ENCODE results near the gene FIBP. TPM values are rescaled to one million over a fixed set of nuclear protein-coding genes. Genes with fewer than 3 reads are reported as not detected.

Gene FIBP
- total and polyA plus RNA-seq, 9 donors = 47.1 to 63.8 (median 59.2) TPM

GRCh38 chr11:65900125-65900898, 12.0 kb upstream of the FIBP start, which contains the start of gene FOSL1:
FOSL1 (minus strand) TSS chr11:65900388; CDS start chr11:65900339, 49 bp downstream.
- Histone ChIP-seq H3K36me3 (ENCODE audit: control insufficient read depth, insufficient read depth, low read length) (no peaks in the 10 kb centered on the region), H3K27me3 (ENCODE audit: control insufficient read depth, insufficient read depth, low read length) (peaks cover 76% of the 10 kb centered on the region), H3K4me1 (ENCODE audit: control insufficient read depth, insufficient read depth, low read length) (peaks cover 14% of the 10 kb centered on the region), H3K9me3 (replicated peaks; ENCODE audit: control insufficient read depth, low read depth, low read length) (no peaks in the 10 kb centered on the region), H3K4me3 (ENCODE audit: low read length) (peak within 1 kb of the TSS; percentile 25), H3K27ac (ENCODE audit: low read length) (no peak within 1 kb of the TSS)
- peak; percentile 69 for DNase-seq
- WGBS (ENCODE audit: insufficient coverage) = under 1% methylated on average over 72 of the region's 80 CpGs

GRCh38 chr11:65899356-65900124, 11.3 kb upstream of the FIBP start:
- no peaks in the 10 kb centered on the region for H3K9me3 ChIP-seq (replicated peaks; ENCODE audit: control insufficient read depth, low read depth, low read length)
- peaks cover 70% of the 10 kb centered on the region for H3K27me3 ChIP-seq (ENCODE audit: control insufficient read depth, insufficient read depth, low read length)
- no peak overlapping the region for H3K4me3 ChIP-seq (ENCODE audit: low read length)
- H3K27ac ChIP-seq (ENCODE audit: low read length) = no peak overlapping the region
- no peak for DNase-seq
- 1% methylated on average over 60 of the region's 78 CpGs for WGBS (ENCODE audit: insufficient coverage)
- H3K4me1 ChIP-seq (ENCODE audit: control insufficient read depth, insufficient read depth, low read length) = peaks cover 14% of the 10 kb centered on the region
- H3K36me3 ChIP-seq (ENCODE audit: control insufficient read depth, insufficient read depth, low read length) = no peaks in the 10 kb centered on the region

GRCh38 chr11:65898656-65899355, 10.5 kb upstream of the FIBP start:
- H3K36me3 ChIP-seq (ENCODE audit: control insufficient read depth, insufficient read depth, low read length) = no peaks in the 10 kb centered on the region
- H3K27me3 ChIP-seq (ENCODE audit: control insufficient read depth, insufficient read depth, low read length) = peaks cover 69% of the 10 kb centered on the region
- no peak overlapping the region for H3K4me3 ChIP-seq (ENCODE audit: low read length)
- WGBS (ENCODE audit: insufficient coverage) = 15% methylated on average over 24 of the region's 28 CpGs
- H3K4me1 ChIP-seq (ENCODE audit: control insufficient read depth, insufficient read depth, low read length) = peaks cover 16% of the 10 kb centered on the region
- no peak overlapping the region for H3K27ac ChIP-seq (ENCODE audit: low read length)
- DNase-seq = no peak
- H3K9me3 ChIP-seq (replicated peaks; ENCODE audit: control insufficient read depth, low read depth, low read length) = no peaks in the 10 kb centered on the region

GRCh38 chr11:65897020-65897471, 8.8 kb upstream of the FIBP start:
- Histone ChIP-seq H3K4me3 (ENCODE audit: low read length) (no peak overlapping the region), H3K4me1 (ENCODE audit: control insufficient read depth, insufficient read depth, low read length) (peaks cover 33% of the 10 kb centered on the region), H3K27ac (ENCODE audit: low read length) (no peak overlapping the region), H3K9me3 (replicated peaks; ENCODE audit: control insufficient read depth, low read depth, low read length) (no peaks in the 10 kb centered on the region), H3K27me3 (ENCODE audit: control insufficient read depth, insufficient read depth, low read length) (peaks cover 55% of the 10 kb centered on the region), H3K36me3 (ENCODE audit: control insufficient read depth, insufficient read depth, low read length) (no peaks in the 10 kb centered on the region)
- 83% methylated on average over 2 of the region's 4 CpGs for WGBS (ENCODE audit: insufficient coverage)
- DNase-seq = no peak

- peaks cover 40% of the 10 kb centered on the region for H3K4me1 ChIP-seq (ENCODE audit: control insufficient read depth, insufficient read depth, low read length)
- no peak for DNase-seq
- H3K36me3 ChIP-seq (ENCODE audit: control insufficient read depth, insufficient read depth, low read length) = no peaks in the 10 kb centered on the region
- H3K27ac ChIP-seq (ENCODE audit: low read length) = no peak overlapping the region
- H3K4me3 ChIP-seq (ENCODE audit: low read length) = no peak overlapping the region
- WGBS (ENCODE audit: insufficient coverage) = 90% methylated on average over 11 of the region's 14 CpGs
- H3K9me3 ChIP-seq (replicated peaks; ENCODE audit: control insufficient read depth, low read depth, low read length) = no peaks in the 10 kb centered on the region
- H3K27me3 ChIP-seq (ENCODE audit: control insufficient read depth, insufficient read depth, low read length) = peaks cover 51% of the 10 kb centered on the region
Observed at GRCh38 chr11:65896034-65896999, 8.0 kb upstream of the FIBP start.

- H3K27me3 ChIP-seq (ENCODE audit: control insufficient read depth, insufficient read depth, low read length) = peaks cover 43% of the 10 kb centered on the region
- no peak for DNase-seq
- no peak overlapping the region for H3K4me3 ChIP-seq (ENCODE audit: low read length)
- peaks cover 42% of the 10 kb centered on the region for H3K4me1 ChIP-seq (ENCODE audit: control insufficient read depth, insufficient read depth, low read length)
- H3K27ac ChIP-seq (ENCODE audit: low read length) = no peak overlapping the region
- no peaks in the 10 kb centered on the region for H3K36me3 ChIP-seq (ENCODE audit: control insufficient read depth, insufficient read depth, low read length)
- no peaks in the 10 kb centered on the region for H3K9me3 ChIP-seq (replicated peaks; ENCODE audit: control insufficient read depth, low read depth, low read length)
- WGBS (ENCODE audit: insufficient coverage) = 89% methylated on average over 3 of the region's 5 CpGs
Observed at GRCh38 chr11:65895482-65895981, 7.3 kb upstream of the FIBP start.

GRCh38 chr11:65894034-65894591, 5.8 kb upstream of the FIBP start:
- 74% methylated on average over 15 of the region's 16 CpGs for WGBS (ENCODE audit: insufficient coverage)

GRCh38 chr11:65892661-65893317, 4.5 kb upstream of the FIBP start:
- H3K4me3 ChIP-seq (ENCODE audit: low read length) = no peak overlapping the region
- 72% methylated on average over 8 of the region's 10 CpGs for WGBS (ENCODE audit: insufficient coverage)
- peaks cover 16% of the 10 kb centered on the region for H3K27me3 ChIP-seq (ENCODE audit: control insufficient read depth, insufficient read depth, low read length)
- no peaks in the 10 kb centered on the region for H3K36me3 ChIP-seq (ENCODE audit: control insufficient read depth, insufficient read depth, low read length)
- DNase-seq = no peak
- H3K9me3 ChIP-seq (replicated peaks; ENCODE audit: control insufficient read depth, low read depth, low read length) = no peaks in the 10 kb centered on the region
- peaks cover 49% of the 10 kb centered on the region for H3K4me1 ChIP-seq (ENCODE audit: control insufficient read depth, insufficient read depth, low read length)
- peak overlapping the region; percentile 87 for H3K27ac ChIP-seq (ENCODE audit: low read length)

More at GRCh38 chr11:65894034-65894591, 5.8 kb upstream of the FIBP start:
- no peaks in the 10 kb centered on the region for H3K36me3 ChIP-seq (ENCODE audit: control insufficient read depth, insufficient read depth, low read length)
- no peaks in the 10 kb centered on the region for H3K9me3 ChIP-seq (replicated peaks; ENCODE audit: control insufficient read depth, low read depth, low read length)
- peak overlapping the region; percentile 85 for H3K27ac ChIP-seq (ENCODE audit: low read length)
- H3K27me3 ChIP-seq (ENCODE audit: control insufficient read depth, insufficient read depth, low read length) = peaks cover 29% of the 10 kb centered on the region
- H3K4me1 ChIP-seq (ENCODE audit: control insufficient read depth, insufficient read depth, low read length) = peaks cover 45% of the 10 kb centered on the region
- H3K4me3 ChIP-seq (ENCODE audit: low read length) = no peak overlapping the region
- no peak for DNase-seq
